ENCODE results near the gene CELSR2.
"Not testable (repeated sequence)": the region's sequence is repeated elsewhere in the genome, so short reads cannot be mapped to it uniquely, and the experiment has no call there.

CELSR2 gene

GRCh38 chr1:109248797-109249629 is at the start of gene CELSR2:
CELSR2 (plus strand) TSS chr1:109249539; CDS start chr1:109250080, 541 bp downstream.
- no peak within 1 kb of the TSS for H3K27ac ChIP-seq
- DNase-seq (ENCODE audit: low read depth, low spot score), result no peak

GRCh38 chr1:109199710-109200109 is 49.6 kb upstream of the CELSR2 start:
- DNase-seq (ENCODE audit: low read depth, low spot score), result no peak
- H3K27ac ChIP-seq, result no peak overlapping the region

GRCh38 chr1:109201123-109201703 is 48.1 kb upstream of the CELSR2 start:
- peak overlapping the region; percentile 40 for H3K27ac ChIP-seq
- peak; percentile 87 for DNase-seq (ENCODE audit: low read depth, low spot score)

- H3K27ac ChIP-seq, result no peak overlapping the region
- no peak for DNase-seq (ENCODE audit: low read depth, low spot score)
Observed at GRCh38 chr1:109204484-109204883, 44.9 kb upstream of the CELSR2 start.

GRCh38 chr1:109206339-109206738 is 43.0 kb upstream of the CELSR2 start:
- no peak overlapping the region for H3K27ac ChIP-seq
- no peak for DNase-seq (ENCODE audit: low read depth, low spot score)

GRCh38 chr1:109207467-109208103 is 41.8 kb upstream of the CELSR2 start:
- H3K27ac ChIP-seq, result no peak overlapping the region
- no peak for DNase-seq (ENCODE audit: low read depth, low spot score)

- no peak overlapping the region for H3K27ac ChIP-seq
- DNase-seq (ENCODE audit: low read depth, low spot score), result no peak
Observed at GRCh38 chr1:109208394-109208793, 40.9 kb upstream of the CELSR2 start.

- no peak for DNase-seq (ENCODE audit: low read depth, low spot score)
- peak overlapping the region; percentile 42 for H3K27ac ChIP-seq
Observed at GRCh38 chr1:109208836-109209463, 40.4 kb upstream of the CELSR2 start.

GRCh38 chr1:109210058-109210457 is 39.3 kb upstream of the CELSR2 start:
- DNase-seq (ENCODE audit: low read depth, low spot score), result peak; percentile 63
- H3K27ac ChIP-seq, result peak overlapping the region; percentile 42

- DNase-seq (ENCODE audit: low read depth, low spot score), result no peak
- peak overlapping the region; percentile 98 for H3K27ac ChIP-seq
Observed at GRCh38 chr1:109213345-109213823, 36.0 kb upstream of the CELSR2 start.

GRCh38 chr1:109213824-109214693 is 35.3 kb upstream of the CELSR2 start, which contains the start of gene SARS1:
SARS1 (plus strand) TSS chr1:109213918; CDS start chr1:109213993, 75 bp downstream.
- H3K27ac ChIP-seq, result peak within 1 kb of the TSS; percentile 98
- no peak for DNase-seq (ENCODE audit: low read depth, low spot score)

- DNase-seq (ENCODE audit: low read depth, low spot score), result no peak
- H3K27ac ChIP-seq, result peak overlapping the region; percentile 98
Observed at GRCh38 chr1:109214695-109215623, 34.4 kb upstream of the CELSR2 start.

GRCh38 chr1:109216662-109217061 is 32.7 kb upstream of the CELSR2 start:
- no peak for DNase-seq (ENCODE audit: low read depth, low spot score)
- H3K27ac ChIP-seq, result peak overlapping the region; percentile 98

- no peak overlapping the region for H3K27ac ChIP-seq
- DNase-seq (ENCODE audit: low read depth, low spot score), result no peak
Observed at GRCh38 chr1:109218516-109218915, 30.8 kb upstream of the CELSR2 start.

- H3K27ac ChIP-seq; DNase-seq (ENCODE audit: low read depth, low spot score): not testable (repeated sequence)
Observed at GRCh38 chr1:109221201-109221600, 28.1 kb upstream of the CELSR2 start.

- peak overlapping the region; percentile 58 for H3K27ac ChIP-seq
- no peak for DNase-seq (ENCODE audit: low read depth, low spot score)
Observed at GRCh38 chr1:109225308-109225707, 24.0 kb upstream of the CELSR2 start.

- no peak for DNase-seq (ENCODE audit: low read depth, low spot score)
- H3K27ac ChIP-seq, result peak overlapping the region; percentile 58
Observed at GRCh38 chr1:109225711-109226445, 23.5 kb upstream of the CELSR2 start.

- no peak overlapping the region for H3K27ac ChIP-seq
- DNase-seq (ENCODE audit: low read depth, low spot score), result no peak
Observed at GRCh38 chr1:109228167-109228566, 21.2 kb upstream of the CELSR2 start.
